KG1 (cell line): ENCODE results near the gene FAM98C.

Source experiments
- DNase-seq: peaks from one replicate; lab custom pipeline; 2025; lab: John Stamatoyannopoulos, UW

FAM98C gene

DNA sequence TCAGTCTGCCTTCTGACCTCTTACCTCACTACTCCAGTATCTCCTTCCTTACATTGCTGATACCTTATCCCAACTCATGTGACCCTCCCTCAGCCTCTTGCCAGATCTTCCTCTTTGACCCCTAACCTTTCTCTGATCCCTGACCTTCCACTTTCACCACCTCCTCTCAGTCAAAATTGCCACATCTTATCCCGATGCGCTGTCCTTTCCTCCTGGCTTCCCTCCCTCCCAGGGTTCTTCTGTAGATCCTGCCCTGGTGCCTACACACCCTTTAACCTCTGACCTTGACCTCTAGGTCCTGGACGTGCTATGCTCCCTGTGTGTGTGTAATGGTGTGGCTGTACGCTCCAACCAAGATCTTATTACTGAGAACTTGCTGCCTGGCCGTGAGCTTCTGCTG is 54.3 kb downstream of the FAM98C start:
- no peak for DNase-seq

DNA sequence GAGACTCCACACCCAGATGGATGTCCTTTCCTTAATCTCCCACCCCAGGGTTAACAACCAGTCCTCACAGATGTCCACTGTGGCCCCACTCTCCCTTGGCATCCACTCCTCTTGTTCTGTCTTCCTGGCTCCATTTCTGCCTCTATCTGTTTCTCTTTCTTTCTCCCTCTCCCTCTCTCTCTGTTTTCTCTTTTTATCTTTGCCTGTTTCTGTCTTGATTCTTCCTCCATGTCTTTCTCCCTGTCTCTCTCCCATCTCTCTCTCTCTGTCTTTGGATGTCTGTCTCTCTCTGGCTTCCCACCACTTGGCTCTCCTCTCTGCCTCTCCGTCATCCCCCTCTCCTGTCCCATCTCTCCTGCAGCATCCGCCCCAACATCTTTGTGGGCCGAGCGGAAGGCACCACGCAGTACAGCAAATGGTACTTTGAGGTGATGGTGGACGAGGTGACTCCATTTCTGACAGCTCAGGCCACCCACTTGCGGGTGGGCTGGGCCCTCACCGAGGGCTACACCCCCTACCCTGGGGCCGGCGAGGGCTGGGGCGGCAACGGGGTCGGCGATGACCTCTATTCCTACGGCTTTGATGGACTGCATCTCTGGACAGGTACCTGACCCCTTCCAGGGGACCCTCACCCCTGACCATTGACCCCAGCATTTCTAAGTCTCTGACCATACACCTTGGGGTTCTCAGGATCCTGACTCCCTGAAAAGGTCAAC is 55.0 kb downstream of the FAM98C start:
- no peak for DNase-seq
